H1 (cell line): ENCODE measurements around the gene DPYD. TPM values are rescaled to one million over a fixed set of nuclear protein-coding genes. Genes with fewer than 3 reads are reported as not detected.

Experiments used
- CTCF ChIA-PET: fragments of 300-600 bp; sonication (Branson Sonifier 250); formaldehyde crosslinking; loops from one replicate; lab custom pipeline; 2021; ENCODE audit not compliant: partially characterized antibody; lab: Charles Lee
- POLR2A ChIA-PET: fragments of 300-600 bp; sonication (Branson Sonifier 250); formaldehyde crosslinking; loops from one replicate; lab custom pipeline; 2021; ENCODE audit warnings: inconsistent platforms; ENCODE audit not compliant: partially characterized antibody; lab: Charles Lee
- DNase-seq, 2 experiments: peaks; one replicate each; pipeline versions ENCODE4 v3.0.0 to v3.0.0-alpha.2; 2010 to 2022; ENCODE audit warnings: low spot score in 2 of 2, low read depth in 1 of 2, mixed read lengths in 1 of 2
- FAIRE-seq: peaks from 2 replicates; lab custom pipeline; 2011; peaks lifted over from hg19 to GRCh38; lab: Jason Lieb, UNC
- H2AFZ ChIP-seq: 2 replicates; pipeline ENCODE4 v1.8.1; 2012; ENCODE audit warnings: low read length, inconsistent platforms
- H2AK5ac ChIP-seq: 2 replicates; pipeline ENCODE4 v1.6.1; 2013; ENCODE audit warnings: low read depth, low read length
- H2BK120ac ChIP-seq: replicated peaks from 2 replicates; pipeline ENCODE3; 2013; ENCODE audit warnings: low read depth, low read length, inconsistent platforms
- H2BK12ac ChIP-seq: 2 replicates; pipeline ENCODE4 v1.6.1; 2013; ENCODE audit warnings: low read depth, low read length
- H2BK15ac ChIP-seq: 2 replicates; pipeline ENCODE4 v1.6.1; 2013; ENCODE audit warnings: low read length
- H2BK20ac ChIP-seq: 2 replicates; pipeline ENCODE4 v1.6.1; 2013; ENCODE audit warnings: low read length
- H2BK5ac ChIP-seq: 2 replicates; pipeline ENCODE4 v1.6.1; 2013; ENCODE audit warnings: low read depth, low read length
- H3K14ac ChIP-seq: 2 replicates; pipeline ENCODE4 v1.6.1; 2013; ENCODE audit warnings: inconsistent platforms; ENCODE audit not compliant: insufficient read length
- H3K18ac ChIP-seq: 2 replicates; pipeline ENCODE4 v1.6.1; 2013; ENCODE audit warnings: low read length; ENCODE audit errors: extremely low read depth
- H3K23ac ChIP-seq: 2 replicates; pipeline ENCODE4 v1.6.1; 2013; ENCODE audit warnings: inconsistent platforms; ENCODE audit not compliant: insufficient read length
- H3K23me2 ChIP-seq: 2 replicates; pipeline ENCODE4 v1.6.1; 2013; ENCODE audit warnings: low read depth, low read length
- H3K27ac ChIP-seq: 2 replicates; pipeline ENCODE4 v1.6.1; 2011; ENCODE audit warnings: low read depth, low read length, inconsistent platforms
- H3K27me3 ChIP-seq, 4 experiments: replicated peaks in 1 of 4; 1 replicate in 1 of 4; 2 replicates in 3 of 4; pipeline versions ENCODE4 v1.6.1 to v1.8.1; 2011 to 2013; ENCODE audit warnings: low read length in 3 of 4, mild to moderate bottlenecking in 3 of 4, inconsistent platforms in 2 of 4, mixed read lengths in 2 of 4, moderate library complexity in 1 of 4; ENCODE audit not compliant: control insufficient read depth in 3 of 4, insufficient read depth in 3 of 4; ENCODE audit errors: extremely low read depth in 1 of 4
- H3K36me3 ChIP-seq, 4 experiments: 2 replicates each; pipeline versions ENCODE4 v1.6.1 to v1.8.1; 2011 to 2013; ENCODE audit warnings: mild to moderate bottlenecking in 4 of 4, low read length in 3 of 4, moderate library complexity in 2 of 4, control low read depth in 1 of 4, inconsistent platforms in 1 of 4; ENCODE audit not compliant: insufficient read depth in 4 of 4, control insufficient read depth in 2 of 4
- H3K4ac ChIP-seq: replicated peaks from 2 replicates; pipeline ENCODE3; 2013; ENCODE audit warnings: low read length, low read depth, mixed read lengths, inconsistent platforms; ENCODE audit not compliant: insufficient read length
- H3K4me1 ChIP-seq, 4 experiments: replicated peaks in 1 of 4; 1 replicate in 1 of 4; 2 replicates in 3 of 4; pipeline versions ENCODE4 v1.6.1 to v1.8.1; 2011 to 2013; ENCODE audit warnings: low read length in 3 of 4, inconsistent platforms in 2 of 4, mixed read lengths in 1 of 4; ENCODE audit not compliant: insufficient read depth in 4 of 4, control insufficient read depth in 3 of 4
- H3K4me2 ChIP-seq, 2 experiments: 2 replicates each; pipeline versions ENCODE4 v1.6.1 to v1.8.1; 2011 to 2013; ENCODE audit warnings: low read depth in 2 of 2, low read length in 2 of 2, control low read depth in 1 of 2, inconsistent platforms in 1 of 2, mild to moderate bottlenecking in 1 of 2; ENCODE audit not compliant: insufficient read depth in 1 of 2
- H3K4me3 ChIP-seq, 4 experiments: fragments of 200-600, 300-600 bp in 1 of 4; sonication (generic), shearing (Covaris generic), sonication (Bioruptor Twin) in 1 of 4; 2 replicates each; pipeline versions ENCODE4 v1.5.1 to v1.8.1; 2011 to 2016; ENCODE audit warnings: low read length in 4 of 4, low read depth in 3 of 4, control low read depth in 2 of 4, inconsistent platforms in 2 of 4, mild to moderate bottlenecking in 2 of 4, mixed read lengths in 1 of 4, moderate library complexity in 1 of 4; ENCODE audit not compliant: insufficient read depth in 2 of 4; ENCODE audit errors: extremely low read depth in 1 of 4
- H3K56ac ChIP-seq: replicated peaks from 2 replicates; pipeline ENCODE3; 2013; ENCODE audit warnings: low read depth, mild to moderate bottlenecking, mixed read lengths, low read length, inconsistent platforms; ENCODE audit not compliant: insufficient read length
- H3K79me1 ChIP-seq: 2 replicates; pipeline ENCODE4 v1.6.1; 2013; ENCODE audit warnings: low read depth, low read length, control low read depth
- H3K79me2 ChIP-seq, 2 experiments: 2 replicates each; pipeline versions ENCODE4 v1.6.1 to v1.8.1; 2012 to 2013; ENCODE audit warnings: low read length in 2 of 2, mild to moderate bottlenecking in 2 of 2, inconsistent platforms in 1 of 2; ENCODE audit not compliant: insufficient read depth in 2 of 2, control insufficient read depth in 1 of 2
- H3K9ac ChIP-seq, 4 experiments: replicated peaks in 1 of 4; 1 replicate in 1 of 4; 2 replicates in 3 of 4; pipeline versions ENCODE4 v1.6.1 to v1.8.1; 2011 to 2013; ENCODE audit warnings: low read depth in 3 of 4, low read length in 3 of 4, control low read depth in 2 of 4, mild to moderate bottlenecking in 2 of 4, moderate library complexity in 2 of 4, inconsistent platforms in 1 of 4; ENCODE audit errors: extremely low read depth in 1 of 4
- H3K9me3 ChIP-seq, 2 experiments: 2 replicates each; pipeline versions ENCODE4 v1.6.1 to v1.8.1; 2012 to 2013; ENCODE audit warnings: mild to moderate bottlenecking in 2 of 2, moderate library complexity in 2 of 2, control low read depth in 1 of 2, inconsistent platforms in 1 of 2, low read depth in 1 of 2, low read length in 1 of 2, mixed read lengths in 1 of 2; ENCODE audit not compliant: insufficient read depth in 2 of 2
- H4K20me1 ChIP-seq, 2 experiments: replicated peaks in 1 of 2; 2 replicates each; pipeline versions ENCODE3 to v1.8.1; 2011 to 2013; ENCODE audit warnings: inconsistent platforms in 2 of 2, low read length in 2 of 2, mild to moderate bottlenecking in 1 of 2; ENCODE audit not compliant: insufficient read depth in 2 of 2, control insufficient read depth in 1 of 2
- H4K5ac ChIP-seq: 2 replicates; pipeline ENCODE4 v1.6.1; 2013; ENCODE audit warnings: low read length, low read depth, mixed read lengths, inconsistent platforms; ENCODE audit not compliant: insufficient read length
- H4K8ac ChIP-seq: 2 replicates; pipeline ENCODE4 v1.8.0; 2013; ENCODE audit warnings: mild to moderate bottlenecking, moderate library complexity, low read length, inconsistent platforms; ENCODE audit not compliant: insufficient read depth; ENCODE audit errors: extremely low read depth
- H4K91ac ChIP-seq: replicated peaks from 2 replicates; pipeline ENCODE3; 2013; ENCODE audit warnings: low read length, mixed read lengths, inconsistent platforms; ENCODE audit not compliant: insufficient read length
- BCL11A ChIP-seq, 2 experiments: IDR thresholded peaks; one replicate each; pipeline ENCODE4 v1.6.1; 2011; ENCODE audit warnings: low read depth in 2 of 2, low read length in 2 of 2, mild to moderate bottlenecking in 2 of 2
- RNF2 ChIP-seq: fragments of 200-900, 300-1000 bp; sonication (generic); IDR thresholded peaks from 2 replicates; pipeline ENCODE4 v1.7.1; 2016; ENCODE audit warnings: borderline replicate concordance, low read depth, mild to moderate bottlenecking, antibody characterized with exemption, low read length; ENCODE audit not compliant: poor library complexity, severe bottlenecking; ENCODE audit errors: missing control alignments
- SP2 ChIP-seq: IDR thresholded peaks from 2 replicates; pipeline ENCODE4 v1.6.1; 2012; ENCODE audit warnings: mild to moderate bottlenecking, low read length, inconsistent platforms
- TEAD4 ChIP-seq: IDR thresholded peaks from 2 replicates; pipeline ENCODE4 v1.6.1; 2012; ENCODE audit warnings: low read depth, low read length, inconsistent platforms, mixed read lengths
- YY1 ChIP-seq: IDR thresholded peaks from 2 replicates; pipeline ENCODE4 v1.6.1; 2011; ENCODE audit warnings: low read depth, mild to moderate bottlenecking, low read length
- WGBS, 2 experiments: shearing (Covaris generic) in 1 of 2; methylation state at CpG; one replicate each; pipeline versions ENCODE4 v1.1.6 to v1.1.7; 2013 to 2015; ENCODE audit warnings: low lambda C conversion rate in 2 of 2, mixed read lengths in 2 of 2, inconsistent platforms in 1 of 2, low coverage in 1 of 2, missing lambda C conversion rate in 1 of 2; ENCODE audit not compliant: insufficient replicate concordance in 2 of 2, insufficient coverage in 1 of 2, insufficient read length in 1 of 2; ENCODE audit errors: extremely low coverage in 1 of 2, missing lambda C conversion rate in 1 of 2; 5-methylcytosine and 5-hydroxymethylcytosine counted together
- polyA plus RNA-seq, 7 experiments: library from polyadenylated mRNA; depleted of rRNA in 3 of 7; stranded (reverse) in 5 of 7; unstranded in 2 of 7; fragments of >200 nt in 5 of 7; fragments of 200-250 nt in 2 of 7; gene quantifications; 1 replicate in 5 of 7; 2 replicates in 1 of 7; 4 replicates in 1 of 7; pipeline versions ENCODE4 v1.2.1 to v1.2.3, GENCODE V29; 2011 to 2013; ENCODE audit warnings: missing spikeins in 2 of 7, mixed read lengths in 2 of 7
- total RNA-seq: library from RNA; stranded (reverse); fragmentation: NEBNext Ultra II Directional; extraction: Animal tissue kit (Norgen Biotek cat#: 25700); gene quantifications from 2 replicates; pipeline ENCODE4 v1.2.1, GENCODE V29; 2021
- TF ChIP-seq, protein P1 (sequence below): IDR thresholded peaks from 2 replicates; pipeline ENCODE4 v1.6.1; 2012; ENCODE audit warnings: inconsistent platforms

DPYD gene
- total and polyA plus RNA-seq, 2 of the 8 experiments (the other 6 are each of a cell fraction or from before 2014, with no cell fraction given), result 0.29 to 0.73 TPM

DNA sequence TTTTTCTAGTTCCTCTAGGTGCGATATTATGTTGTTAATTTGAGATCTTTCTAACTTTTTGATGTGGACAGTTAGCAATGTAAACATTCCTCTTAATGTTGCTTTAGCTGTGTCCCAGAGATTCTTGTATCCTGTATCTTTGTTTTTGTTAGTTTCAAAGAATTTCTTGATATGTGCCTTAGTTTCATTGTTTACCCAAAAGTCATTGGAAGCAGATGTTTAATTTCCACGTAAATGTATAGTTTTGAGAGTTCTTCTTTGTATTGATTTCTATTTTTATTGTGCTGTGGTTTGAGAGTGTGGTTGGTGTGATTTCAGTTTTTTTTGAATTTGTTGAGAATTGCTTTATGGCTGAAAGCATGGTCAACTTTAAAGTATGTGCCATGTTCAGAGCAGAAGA lies 879.8 kb downstream of the DPYD start:
- no peak for FAIRE-seq

More for the DNA sequence above, 879.8 kb downstream of the DPYD start:
- Histone ChIP-seq H3K27ac (no peak overlapping the region), H4K91ac (no peak overlapping the region), H3K79me1 (no peaks in the 10 kb centered on the region), H2BK12ac (no peak overlapping the region), H2BK20ac (no peak overlapping the region), H3K79me2 (no peaks in the 10 kb centered on the region), H3K4me1 (no peaks in the 10 kb centered on the region), H2AFZ (no peak overlapping the region), H3K18ac (no peak overlapping the region), H3K23ac (no peak overlapping the region), H3K9me3 (no peaks in the 10 kb centered on the region), H4K20me1 (no peaks in the 10 kb centered on the region), H3K23me2 (no peaks in the 10 kb centered on the region), H4K8ac (no peak overlapping the region), H2AK5ac (no peak overlapping the region), H3K4me2 (no peak overlapping the region), H3K4ac (no peak overlapping the region), H2BK120ac (no peak overlapping the region), H4K5ac (no peak overlapping the region), H3K9ac (no peak overlapping the region), H3K56ac (no peak overlapping the region), H3K4me3 (no peak overlapping the region), H2BK5ac (no peak overlapping the region), H3K36me3 (no peaks in the 10 kb centered on the region), H3K27me3 (no peaks in the 10 kb centered on the region), H2BK15ac (no peak overlapping the region), H3K14ac (no peak overlapping the region)
- ChIA-PET POLR2A (no interaction called here), CTCF (no interaction called here)
- 87% methylated on average over 2 of the region's 2 CpGs; no CpG with 5 or more reads in 1 of the 2 experiments for WGBS, 2 experiments
- no peak for TF ChIP-seq TEAD4
- TF ChIP-seq, protein P1, sequence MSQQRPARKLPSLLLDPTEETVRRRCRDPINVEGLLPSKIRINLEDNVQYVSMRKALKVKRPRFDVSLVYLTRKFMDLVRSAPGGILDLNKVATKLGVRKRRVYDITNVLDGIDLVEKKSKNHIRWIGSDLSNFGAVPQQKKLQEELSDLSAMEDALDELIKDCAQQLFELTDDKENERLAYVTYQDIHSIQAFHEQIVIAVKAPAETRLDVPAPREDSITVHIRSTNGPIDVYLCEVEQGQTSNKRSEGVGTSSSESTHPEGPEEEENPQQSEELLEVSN, result no peak
- TF ChIP-seq BCL11A (IDR thresholded peaks at IDR 0.05; ENCODE audit: low read depth in 2 of 2, low read length in 2 of 2), result no peak
- TF ChIP-seq SP2, result no peak
- TF ChIP-seq RNF2, result no peak
- TF ChIP-seq YY1, result no peak
- DNase-seq, result no peak
